ENCODE results near the gene NRXN2. TPM values are rescaled to one million over a fixed set of nuclear protein-coding genes. Genes with fewer than 3 reads are reported as not detected.

The NRXN2 gene
- total RNA-seq, 1 experiment from 2014 or later, result not detected

DNA sequence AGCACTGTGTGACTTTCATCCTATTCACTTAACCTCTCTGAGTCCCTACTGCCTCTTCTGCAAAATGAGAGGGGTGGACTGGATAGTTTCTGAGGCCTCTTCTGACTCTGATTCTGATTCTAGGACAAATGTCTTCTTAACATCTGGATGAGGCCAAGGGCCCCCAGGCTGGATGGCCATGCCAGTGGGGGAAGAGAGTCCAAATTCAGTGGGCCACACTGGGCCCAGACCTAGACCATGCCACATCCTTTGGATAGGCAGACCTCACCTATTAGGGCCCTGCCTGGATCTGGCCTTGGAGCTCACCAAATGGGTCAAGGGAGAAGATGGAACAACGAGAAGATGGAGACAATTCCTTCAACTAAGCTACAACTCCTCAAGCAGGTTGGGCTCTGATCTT, 24.6 kb downstream of the NRXN2 start:
- no peak for DNase-seq (ENCODE audit: low read depth)

GRCh38 chr11:64697663-64698375, 25.2 kb downstream of the NRXN2 start:
- no peak for DNase-seq (ENCODE audit: low read depth)

GRCh38 chr11:64696045-64696444, 27.0 kb downstream of the NRXN2 start:
- DNase-seq (ENCODE audit: low read depth), result no peak

DNA sequence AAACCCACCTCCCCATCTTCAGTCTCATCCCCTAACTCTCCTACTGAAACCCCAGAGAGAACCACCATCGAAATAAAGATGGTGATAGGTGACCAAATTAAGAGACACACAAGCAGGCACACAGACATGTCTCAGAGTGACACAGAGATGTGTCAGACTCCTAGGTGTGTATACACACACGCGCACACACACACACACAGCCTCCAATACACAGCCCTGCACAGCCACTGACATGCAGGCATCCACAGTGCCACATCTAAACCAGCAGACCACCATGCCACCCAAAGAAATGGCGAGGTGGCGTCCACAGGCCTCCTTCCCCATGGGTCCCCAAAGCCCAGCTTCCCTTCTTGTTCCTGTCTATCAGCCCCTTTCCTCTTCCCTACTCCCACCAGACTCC, 27.4 kb downstream of the NRXN2 start:
- DNase-seq (ENCODE audit: low read depth), result no peak

- peak; percentile 20 for DNase-seq (ENCODE audit: low read depth)
Measured at GRCh38 chr11:64694821-64695365, 28.1 kb downstream of the NRXN2 start.

- DNase-seq (ENCODE audit: low read depth), result no peak
Measured at GRCh38 chr11:64694026-64694755, 28.8 kb downstream of the NRXN2 start.

GRCh38 chr11:64692764-64693331, 30.1 kb downstream of the NRXN2 start:
- DNase-seq (ENCODE audit: low read depth), result no peak

DNA sequence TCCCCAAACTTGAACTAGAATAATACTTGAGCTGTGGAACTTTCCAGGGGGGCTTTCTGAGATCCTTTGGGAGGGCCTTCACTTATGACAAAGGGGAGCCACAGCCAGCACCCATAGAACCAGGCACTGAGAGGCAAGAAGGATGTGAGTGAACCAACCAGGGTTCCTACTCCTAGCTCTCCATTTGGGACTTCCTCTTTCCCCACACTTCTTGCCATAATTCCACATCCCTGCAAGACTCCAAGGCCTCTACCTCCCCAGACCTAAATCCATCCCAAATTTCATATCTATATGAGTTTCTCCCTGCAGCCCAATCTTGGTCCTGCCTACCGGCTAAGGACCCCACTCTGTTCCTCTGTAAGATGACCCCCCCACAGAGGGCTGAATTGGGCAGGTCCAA, 31.5 kb downstream of the NRXN2 start:
- no peak for DNase-seq (ENCODE audit: low read depth)

- no peak for DNase-seq (ENCODE audit: low read depth)
Measured at GRCh38 chr11:64690235-64690634, 32.8 kb downstream of the NRXN2 start.

DNA sequence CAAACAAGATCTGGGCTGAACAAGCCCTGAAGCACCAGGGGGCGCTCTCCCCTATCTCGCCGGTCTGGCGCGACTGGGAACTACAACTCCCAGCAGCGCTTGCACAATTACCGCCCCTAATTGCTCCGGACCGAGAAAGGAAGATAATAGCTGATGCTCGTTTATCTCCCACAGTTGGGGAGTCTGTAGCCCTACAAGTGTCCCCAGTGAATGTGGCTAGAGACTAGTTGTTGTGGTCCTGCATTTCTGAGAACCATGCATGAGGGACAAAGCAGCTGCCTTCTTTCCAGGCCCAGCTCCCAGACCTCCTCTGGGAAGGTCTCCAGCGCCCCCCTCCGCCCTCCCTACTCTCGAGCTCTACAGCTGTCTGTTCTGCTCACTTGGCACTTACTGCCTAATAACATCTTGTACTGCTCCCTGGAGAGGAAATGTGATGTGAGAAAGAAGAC, 34.4 kb downstream of the NRXN2 start:
- DNase-seq (ENCODE audit: low read depth), result peak; percentile 76

GRCh38 chr11:64687643-64688533, 35.1 kb downstream of the NRXN2 start:
- no peak for DNase-seq (ENCODE audit: low read depth)

GRCh38 chr11:64687204-64687603, 35.8 kb downstream of the NRXN2 start:
- no peak for DNase-seq (ENCODE audit: low read depth)

DNA sequence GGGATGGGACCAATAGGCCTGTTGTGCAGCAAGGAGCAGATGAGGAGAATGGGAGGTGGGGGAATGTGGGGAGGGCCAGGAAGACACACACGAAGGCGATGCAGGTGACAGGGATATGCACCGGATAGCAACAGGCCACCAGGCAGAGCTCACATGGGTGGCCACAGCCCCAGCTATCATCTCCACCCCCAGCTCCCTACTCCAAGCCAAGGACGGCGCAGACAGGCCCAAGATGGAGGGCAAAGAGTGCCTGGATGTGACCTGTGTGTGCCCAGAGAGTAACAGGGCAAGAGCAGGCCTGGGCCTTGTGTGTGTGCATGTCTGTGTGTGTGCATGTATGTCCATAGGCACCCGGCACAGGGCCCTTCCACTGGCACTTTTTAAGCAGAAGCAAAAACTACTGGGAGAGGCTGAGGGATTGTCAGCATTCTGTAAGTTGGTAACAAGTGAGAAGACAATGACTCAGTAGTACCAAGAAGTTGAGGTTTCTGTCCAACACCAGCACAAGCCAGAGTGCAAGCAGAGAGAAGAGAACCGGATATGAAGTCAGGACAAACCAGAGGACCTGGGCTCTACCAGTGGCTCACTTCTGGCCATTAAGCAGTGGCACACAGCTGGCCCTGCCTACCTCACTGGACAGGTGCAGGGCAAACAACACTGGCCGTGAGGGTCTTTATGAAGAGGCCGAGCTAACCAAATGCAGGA, 36.4 kb downstream of the NRXN2 start:
- peak; percentile 22 for DNase-seq (ENCODE audit: low read depth)

- DNase-seq (ENCODE audit: low read depth), result no peak
Measured at GRCh38 chr11:64685536-64685935, 37.5 kb downstream of the NRXN2 start.

DNA sequence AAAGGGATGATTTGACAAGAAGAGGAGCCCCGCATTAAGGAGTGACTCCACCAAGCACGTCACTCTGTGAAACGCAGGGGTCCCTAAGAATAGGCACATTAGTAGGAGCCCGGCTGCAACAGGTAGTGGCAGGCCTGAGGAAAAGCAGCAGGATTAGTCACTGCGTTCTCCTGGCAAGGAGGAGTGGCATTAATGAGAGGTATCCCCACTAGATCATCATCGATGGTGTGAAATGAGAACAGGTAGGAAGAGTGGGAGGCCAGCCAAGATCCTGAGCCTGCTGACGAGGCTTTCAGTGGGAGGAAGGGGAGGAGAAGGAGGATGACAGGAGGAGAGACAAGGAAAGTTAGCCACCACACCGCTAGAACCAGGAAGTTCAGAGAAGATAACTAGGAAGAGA, 38.6 kb downstream of the NRXN2 start:
- DNase-seq (ENCODE audit: low read depth), result no peak

DNA sequence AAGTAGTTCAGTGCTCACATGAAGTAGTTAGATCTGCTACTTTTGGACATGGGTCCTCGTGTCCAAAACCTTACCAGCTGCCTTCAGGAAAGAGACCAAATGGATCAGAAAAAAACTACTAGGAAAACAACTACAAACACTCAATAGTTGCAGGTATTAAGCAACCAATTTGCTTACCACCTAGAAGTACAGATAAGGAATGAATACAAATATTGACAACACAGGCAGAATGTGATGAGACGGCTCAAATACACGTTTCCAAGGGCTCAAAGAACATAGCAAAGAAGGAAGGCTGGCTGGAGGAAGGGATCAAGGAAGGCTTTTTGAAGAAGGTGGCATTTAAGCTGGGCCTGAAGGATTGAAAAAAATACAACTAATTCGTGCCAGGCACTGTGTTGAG, 41.8 kb downstream of the NRXN2 start:
- no peak for DNase-seq (ENCODE audit: low read depth)

DNA sequence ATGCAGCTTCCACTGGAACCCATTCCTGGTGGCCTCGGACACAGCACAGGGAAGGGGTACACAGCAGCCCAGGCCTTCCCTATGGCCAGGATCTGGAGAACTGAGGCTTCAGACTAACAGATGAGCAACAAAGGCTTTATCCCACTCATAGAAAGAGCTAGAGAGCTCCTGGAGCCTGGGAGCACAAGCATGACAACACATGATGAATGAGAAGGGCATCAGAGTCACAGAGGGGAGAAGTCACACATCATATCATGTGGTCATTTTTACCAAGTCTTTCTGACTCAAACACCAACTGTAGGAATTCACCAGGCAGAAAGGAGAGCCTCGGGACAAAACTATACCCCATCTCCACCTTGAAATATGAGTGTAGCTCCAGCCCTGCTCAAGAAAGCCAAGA, 43.2 kb downstream of the NRXN2 start:
- no peak for DNase-seq (ENCODE audit: low read depth)

DNA sequence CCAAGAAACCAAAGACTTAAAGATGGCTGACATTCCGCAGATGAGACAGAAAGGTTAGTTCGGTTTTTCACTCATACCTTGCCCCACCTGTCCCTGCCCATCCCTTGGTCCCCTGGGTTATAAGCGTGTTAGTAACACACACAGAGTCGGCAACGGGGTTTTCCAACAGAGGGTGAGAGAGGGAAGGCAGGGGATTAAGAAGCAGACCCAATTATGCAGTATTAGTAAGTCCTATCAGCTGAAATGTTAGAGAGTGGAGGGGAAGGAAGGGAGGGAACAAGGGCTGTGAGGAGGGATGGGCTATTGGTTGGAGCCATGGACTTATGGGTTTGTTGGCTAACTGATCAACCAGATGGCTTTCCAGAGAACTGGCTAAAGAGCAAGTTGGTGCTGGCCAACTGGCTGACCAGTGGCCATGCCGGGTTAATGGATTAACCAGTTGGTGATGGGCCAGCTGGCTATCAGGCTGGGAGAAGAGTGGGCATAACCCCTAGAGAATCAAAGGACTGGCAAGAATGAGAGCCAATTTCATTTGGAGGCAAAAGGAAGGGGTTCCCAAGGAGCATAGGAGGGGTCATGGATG, 45.5 kb downstream of the NRXN2 start:
- no peak for DNase-seq (ENCODE audit: low read depth)

GRCh38 chr11:64676261-64676615, 46.8 kb downstream of the NRXN2 start:
- DNase-seq (ENCODE audit: low read depth), result no peak

DNA sequence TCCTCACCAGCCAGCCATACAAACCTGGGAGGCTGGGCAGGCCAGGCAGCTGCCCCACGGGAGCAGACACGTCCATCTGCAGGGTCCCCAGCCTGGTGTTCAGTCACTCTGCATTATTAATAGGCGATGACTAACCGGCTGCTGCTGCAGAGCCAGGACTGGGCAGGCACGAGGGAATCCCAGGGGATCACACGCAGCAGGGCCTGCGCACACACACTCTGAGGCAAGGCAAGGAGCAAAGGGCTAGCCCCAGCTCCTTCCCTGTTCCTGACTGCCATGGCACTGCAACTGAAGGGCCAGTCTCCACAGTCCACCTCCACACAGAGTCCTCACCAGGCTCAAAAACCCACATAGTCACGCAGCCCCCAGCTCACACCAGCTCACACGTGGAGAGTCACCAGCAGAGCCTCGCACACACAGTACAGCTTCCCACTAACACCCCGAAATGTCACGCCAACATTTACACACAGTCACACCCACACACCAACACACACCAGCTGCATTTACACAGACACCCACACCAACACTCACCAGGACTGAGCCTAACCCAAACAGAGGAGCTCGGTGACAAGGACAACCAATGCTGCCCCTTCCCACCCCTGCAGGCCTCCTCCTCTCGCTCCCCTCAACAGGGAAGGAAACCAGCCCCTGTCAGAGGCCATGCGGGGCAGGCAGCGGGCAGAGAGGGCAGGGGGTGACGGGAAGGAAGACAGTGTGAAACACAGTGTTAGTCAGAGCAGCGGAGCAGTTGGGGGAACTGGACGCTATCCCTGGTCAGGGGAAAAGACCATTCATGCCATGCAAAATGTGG, 47.3 kb downstream of the NRXN2 start:
- peak; percentile 69 for DNase-seq (ENCODE audit: low read depth)
